ENCODE data around the gene FGF1. TPM values are rescaled to one million over a fixed set of nuclear protein-coding genes. Genes with fewer than 3 reads are reported as not detected.

The FGF1 gene
- total RNA-seq, result 10 to 100 TPM in 1 of 3 donors, 1 to 10 TPM in 1, under 1 TPM in 1; 0.32 to 20.3 (median 6.6) TPM

GRCh38 chr5:142685418-142686209 lies at the start of gene FGF1:
Gene FGF1 (minus strand): TSS chr5:142686090. CDS start chr5:142614127, 71,963 bp downstream.
- intact Hi-C loops (cut with DNase I; ENCODE audit: low total_unique reads), result no loop called here
- Histone ChIP-seq H3K9me3 (no peaks in the 10 kb centered on the region), H3K4me3 (peak within 1 kb of the TSS in 2 of 3 donors; percentile 39 to 54), H3K4me1 (peaks cover 4 to 5% of the 10 kb centered on the region in 2 donors), H3K36me3 (no peaks in the 10 kb centered on the region), H3K27ac (peak within 1 kb of the TSS; percentile 74 to 92), H3K27me3 (no peaks in the 10 kb centered on the region)
- peak; percentile 56 to 77 for DNase-seq (ENCODE audit: low spot score in 2 of 2)
- TF ChIP-seq CTCF (IDR thresholded peaks at IDR 0.05) (no peak), POLR2A (IDR thresholded peaks at IDR 0.05) (no peak), POLR2AphosphoS5 (IDR thresholded peaks at IDR 0.05) (no peak)

GRCh38 chr5:142727735-142728047 lies 41.8 kb upstream of the FGF1 start:
- no peak overlapping the region for H3K27ac ChIP-seq
- TF ChIP-seq CTCF (IDR thresholded peaks at IDR 0.05), result no peak
- no peak for TF ChIP-seq POLR2AphosphoS5 (IDR thresholded peaks at IDR 0.05)
- TF ChIP-seq POLR2A (IDR thresholded peaks at IDR 0.05), result no peak
- H3K4me3 ChIP-seq, result no peak overlapping the region
- DNase-seq (ENCODE audit: low spot score in 2 of 2), result no peak
- intact Hi-C loops (cut with DNase I; ENCODE audit: low total_unique reads), result no loop called here
- H3K27me3 ChIP-seq, result no peaks in the 10 kb centered on the region
- H3K36me3 ChIP-seq, result no peaks in the 10 kb centered on the region
- H3K9me3 ChIP-seq, result no peaks in the 10 kb centered on the region
- no peaks in the 10 kb centered on the region for H3K4me1 ChIP-seq

GRCh38 chr5:142726188-142726731 lies 40.4 kb upstream of the FGF1 start:
- Histone ChIP-seq H3K27me3 (no peaks in the 10 kb centered on the region), H3K9me3 (no peaks in the 10 kb centered on the region), H3K27ac (no peak overlapping the region), H3K4me1 (peaks cover 0 to 7% of the 10 kb centered on the region in 2 donors), H3K4me3 (no peak overlapping the region), H3K36me3 (no peaks in the 10 kb centered on the region)
- TF ChIP-seq POLR2AphosphoS5 (IDR thresholded peaks at IDR 0.05) (no peak), CTCF (IDR thresholded peaks at IDR 0.05) (no peak), POLR2A (IDR thresholded peaks at IDR 0.05) (no peak)
- no peak for DNase-seq (ENCODE audit: low spot score in 2 of 2)
- intact Hi-C loops (cut with DNase I; ENCODE audit: low total_unique reads), result no loop called here

- no peak for TF ChIP-seq POLR2AphosphoS5 (IDR thresholded peaks at IDR 0.05)
- TF ChIP-seq POLR2A (IDR thresholded peaks at IDR 0.05), result no peak
- no peak for TF ChIP-seq CTCF (IDR thresholded peaks at IDR 0.05)
- no peak overlapping the region for H3K27ac ChIP-seq
- no peaks in the 10 kb centered on the region for H3K9me3 ChIP-seq
- no peaks in the 10 kb centered on the region for H3K27me3 ChIP-seq
- DNase-seq (ENCODE audit: low spot score in 2 of 2), result no peak
- H3K4me3 ChIP-seq, result no peak overlapping the region
- intact Hi-C loops (cut with DNase I; ENCODE audit: low total_unique reads), result no loop called here
- no peaks in the 10 kb centered on the region for H3K36me3 ChIP-seq
- peaks cover 0 to 9% of the 10 kb centered on the region in 2 donors for H3K4me1 ChIP-seq
Measured at GRCh38 chr5:142725231-142726187, 39.6 kb upstream of the FGF1 start.

All from breast epithelium (tissue), 4 donors.